ENCODE measurements around the gene RTTN. TPM values are rescaled to one million over a fixed set of nuclear protein-coding genes. Genes with fewer than 3 reads are reported as not detected.
A peak's percentile ranks its signal among the peaks of the same experiment; 100 is the strongest.

Gene RTTN
- total and polyA plus RNA-seq, 9 of the 15 experiments (the other 6 are each of a cell fraction or from before 2014, with no cell fraction given): 3.1 to 18.3 (median 10.6) TPM

GRCh38 chr18:70205421-70206397 is at the start of gene RTTN (continued):
- TF ChIP-seq ZBTB2 (IDR thresholded peaks at IDR 0.05): no peak
- no peak for TF ChIP-seq THAP7 (CRISPR knock-in tag; IDR thresholded peaks at IDR 0.05)
- TF ChIP-seq DACH1 (IDR thresholded peaks at IDR 0.05; ENCODE audit: partially characterized antibody): peak; percentile 61
- TF ChIP-seq SETDB1 (IDR thresholded peaks at IDR 0.05; ENCODE audit: low read length): no peak
- no peak for TF ChIP-seq KDM2B (CRISPR knock-in tag; IDR thresholded peaks at IDR 0.05)
- TF ChIP-seq ILF3 (IDR thresholded peaks at IDR 0.05; ENCODE audit: borderline replicate concordance): no peak
- TF ChIP-seq, protein P1, sequence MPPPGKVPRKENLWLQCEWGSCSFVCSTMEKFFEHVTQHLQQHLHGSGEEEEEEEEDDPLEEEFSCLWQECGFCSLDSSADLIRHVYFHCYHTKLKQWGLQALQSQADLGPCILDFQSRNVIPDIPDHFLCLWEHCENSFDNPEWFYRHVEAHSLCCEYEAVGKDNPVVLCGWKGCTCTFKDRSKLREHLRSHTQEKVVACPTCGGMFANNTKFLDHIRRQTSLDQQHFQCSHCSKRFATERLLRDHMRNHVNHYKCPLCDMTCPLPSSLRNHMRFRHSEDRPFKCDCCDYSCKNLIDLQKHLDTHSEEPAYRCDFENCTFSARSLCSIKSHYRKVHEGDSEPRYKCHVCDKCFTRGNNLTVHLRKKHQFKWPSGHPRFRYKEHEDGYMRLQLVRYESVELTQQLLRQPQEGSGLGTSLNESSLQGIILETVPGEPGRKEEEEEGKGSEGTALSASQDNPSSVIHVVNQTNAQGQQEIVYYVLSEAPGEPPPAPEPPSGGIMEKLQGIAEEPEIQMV (tag; conservative IDR thresholded peaks at IDR 0.05; ENCODE audit: low read depth): no peak
- TF ChIP-seq TARDBP (IDR thresholded peaks at IDR 0.05): no peak
- peak; percentile 63; the same call in 1 of the 2 replicates for TF ChIP-seq DMBX1 (CRISPR knock-in tag; IDR thresholded peaks at IDR 0.05; ENCODE audit: borderline replicate concordance)
- peak; percentile 75 for TF ChIP-seq L3MBTL2 (IDR thresholded peaks at IDR 0.05)
- no peak for TF ChIP-seq KAT8 (IDR thresholded peaks at IDR 0.05; ENCODE audit: low read depth)
- TF ChIP-seq ZNF232 (CRISPR knock-in tag; IDR thresholded peaks at IDR 0.05): no peak
- no peak for TF ChIP-seq CBFA2T2 (conservative IDR thresholded peaks at IDR 0.05)
- TF ChIP-seq SMARCA4 (IDR thresholded peaks at IDR 0.05): no peak
- no peak for TF ChIP-seq HMG20B (CRISPR knock-in tag; IDR thresholded peaks at IDR 0.05)
- TF ChIP-seq CLOCK (CRISPR knock-in tag; IDR thresholded peaks at IDR 0.05; ENCODE audit: borderline replicate concordance): no peak
- TF ChIP-seq CSDE1 (IDR thresholded peaks at IDR 0.05): no peak
- TF ChIP-seq ZBED1 (IDR thresholded peaks at IDR 0.05): no peak
- TF ChIP-seq PRDM10 (IDR thresholded peaks at IDR 0.05; ENCODE audit: partially characterized antibody): no peak
- peak; percentile 75 for TF ChIP-seq POLR2A (conservative IDR thresholded peaks at IDR 0.05)
